Large intestine (tissue), 12 donors: ENCODE data around the gene PLXNA3. TPM values are rescaled to one million over a fixed set of nuclear protein-coding genes. Genes with fewer than 3 reads are reported as not detected.

Experiments
- DNase-seq, 2 donors: peaks; one replicate each; pipeline versions ENCODE4 v3.0.0 to v3.0.0-alpha.2; 2013
- H3K27ac ChIP-seq: one replicate; pipeline ENCODE4 v1.5.1; 2013; ENCODE audit warnings: low read length
- H3K27me3 ChIP-seq: 2 replicates; pipeline ENCODE4 v1.6.1; 2013; ENCODE audit warnings: low read length; ENCODE audit not compliant: control insufficient read depth, insufficient read depth
- H3K36me3 ChIP-seq: 2 replicates; pipeline ENCODE4 v1.6.1; 2013; ENCODE audit warnings: low read length; ENCODE audit not compliant: control insufficient read depth, insufficient read depth
- H3K4me1 ChIP-seq: one replicate; pipeline ENCODE4 v1.6.1; 2013; ENCODE audit warnings: low read length; ENCODE audit not compliant: control insufficient read depth, insufficient read depth
- H3K4me3 ChIP-seq: one replicate; pipeline ENCODE4 v1.5.1; 2013; ENCODE audit warnings: low read length
- H3K9me3 ChIP-seq: one replicate; pipeline ENCODE4 v1.6.1; 2013; ENCODE audit warnings: mild to moderate bottlenecking, low read depth, low read length, moderate library complexity; ENCODE audit not compliant: control insufficient read depth
- WGBS: methylation state at CpG from one replicate; pipeline ENCODE4 v1.1.5; 2013; ENCODE audit warnings: low lambda C conversion rate; ENCODE audit not compliant: insufficient coverage; 5-methylcytosine and 5-hydroxymethylcytosine counted together
- long read RNA-seq, 11 donors: transcript quantifications; one replicate each; lab custom pipeline, GENCODE V29; 2026
- polyA plus RNA-seq: library from polyadenylated mRNA; unstranded; fragments of 120-200 nt; gene quantifications from one replicate; pipeline ENCODE4 v1.2.1, GENCODE V29; 2013

PLXNA3 gene
- 37.2 TPM for polyA plus RNA-seq
- long read RNA-seq, donor 1, partial matches to known transcripts, result 0 of 1 reads
- long read RNA-seq, donor 1, other reads (novel, unspliced or antisense), result 0 of 1 reads
- long read RNA-seq, donor 2, result 0 reads
- long read RNA-seq, donor 3, partial matches to known transcripts, result 219 of 220 reads
- long read RNA-seq, donor 3, other reads (novel, unspliced or antisense), result 0 of 220 reads
- long read RNA-seq, donor 4, result 0 reads
- long read RNA-seq, donor 5, result 0 reads
- long read RNA-seq, donor 6, partial matches to known transcripts, result 5 of 97 reads
- long read RNA-seq, donor 6, other reads (novel, unspliced or antisense), result 91 of 97 reads
- long read RNA-seq, donor 7, partial matches to known transcripts, result 5 of 6 reads
- long read RNA-seq, donor 7, other reads (novel, unspliced or antisense), result 0 of 6 reads
- long read RNA-seq, donor 8, partial matches to known transcripts, result 12 of 90 reads
- long read RNA-seq, donor 8, other reads (novel, unspliced or antisense), result 77 of 90 reads
- long read RNA-seq, donor 9, partial matches to known transcripts, result 6 of 9 reads
- long read RNA-seq, donor 9, other reads (novel, unspliced or antisense), result 0 of 9 reads
- long read RNA-seq, donor 10, partial matches to known transcripts, result 0 of 2 reads
- long read RNA-seq, donor 10, other reads (novel, unspliced or antisense), result 0 of 2 reads
- long read RNA-seq, donor 11, partial matches to known transcripts, result 22 of 25 reads
- long read RNA-seq, donor 11, other reads (novel, unspliced or antisense), result 0 of 25 reads

GRCh38 chrX:154458116-154458953 lies at the start of gene PLXNA3:
TSS of gene PLXNA3 (plus strand) at chrX:154458281. CDS start at chrX:154460184, 1,903 bp downstream.
- peak within 1 kb of the TSS; percentile 42 for H3K27ac ChIP-seq
- peaks cover 17% of the 10 kb centered on the region for H3K36me3 ChIP-seq
- peak within 1 kb of the TSS; percentile 80 for H3K4me3 ChIP-seq
- no peaks in the 10 kb centered on the region for H3K9me3 ChIP-seq
- peaks cover 2% of the 10 kb centered on the region for H3K4me1 ChIP-seq
- no peak for DNase-seq
- no CpG with 5 or more reads among the region's 88 CpGs for WGBS
- H3K27me3 ChIP-seq, result no peaks in the 10 kb centered on the region

- 17% methylated on average over 1 of the region's 10 CpGs for WGBS
Observed at GRCh38 chrX:154408659-154409221, 49.3 kb upstream of the PLXNA3 start.

GRCh38 chrX:154409222-154409871 lies 48.7 kb upstream of the PLXNA3 start, which contains the start of gene DNASE1L1:
TSS of gene DNASE1L1 (minus strand) at chrX:154409254. CDS start at chrX:154405568, 3,686 bp downstream.
- Histone ChIP-seq H3K27ac (peak within 1 kb of the TSS; percentile 83), H3K9me3 (no peaks in the 10 kb centered on the region), H3K27me3 (no peaks in the 10 kb centered on the region), H3K4me3 (peak within 1 kb of the TSS; percentile 40), H3K36me3 (peaks cover 11% of the 10 kb centered on the region), H3K4me1 (peaks cover 13% of the 10 kb centered on the region)
- DNase-seq, result peak; percentile 80 to 88
- no CpG with 5 or more reads among the region's 26 CpGs for WGBS

More at GRCh38 chrX:154408659-154409221, 49.3 kb upstream of the PLXNA3 start:
- peak overlapping the region; percentile 83 for H3K27ac ChIP-seq
- H3K27me3 ChIP-seq, result no peaks in the 10 kb centered on the region
- no peak for DNase-seq
- H3K9me3 ChIP-seq, result no peaks in the 10 kb centered on the region
- H3K4me1 ChIP-seq, result peaks cover 13% of the 10 kb centered on the region
- H3K36me3 ChIP-seq, result peaks cover 9% of the 10 kb centered on the region
- peak overlapping the region; percentile 40 for H3K4me3 ChIP-seq

GRCh38 chrX:154411981-154412340 lies 46.1 kb upstream of the PLXNA3 start:
- Histone ChIP-seq H3K4me3 (peak overlapping the region; percentile 75), H3K27ac (peak overlapping the region; percentile 90), H3K9me3 (no peaks in the 10 kb centered on the region), H3K4me1 (peaks cover 13% of the 10 kb centered on the region), H3K36me3 (peaks cover 7% of the 10 kb centered on the region), H3K27me3 (no peaks in the 10 kb centered on the region)
- peak in 1 of 2 donors; percentile 75 for DNase-seq
- WGBS, result no CpG with 5 or more reads among the region's 29 CpGs

GRCh38 chrX:154412468-154412867 lies 45.6 kb upstream of the PLXNA3 start:
- Histone ChIP-seq H3K27ac (peak overlapping the region; percentile 90), H3K27me3 (no peaks in the 10 kb centered on the region), H3K36me3 (peaks cover 7% of the 10 kb centered on the region), H3K4me1 (peaks cover 13% of the 10 kb centered on the region), H3K4me3 (peak overlapping the region; percentile 75), H3K9me3 (no peaks in the 10 kb centered on the region)
- no CpG with 5 or more reads among the region's 4 CpGs for WGBS
- peak in 1 of 2 donors; percentile 8 for DNase-seq

GRCh38 chrX:154413142-154413541 lies 44.9 kb upstream of the PLXNA3 start:
- H3K27ac ChIP-seq, result no peak overlapping the region
- no peaks in the 10 kb centered on the region for H3K27me3 ChIP-seq
- H3K4me3 ChIP-seq, result no peak overlapping the region
- no CpG with 5 or more reads among the region's 8 CpGs for WGBS
- peaks cover 13% of the 10 kb centered on the region for H3K4me1 ChIP-seq
- no peak for DNase-seq
- peaks cover 7% of the 10 kb centered on the region for H3K36me3 ChIP-seq
- H3K9me3 ChIP-seq, result no peaks in the 10 kb centered on the region

- Histone ChIP-seq H3K27ac (no peak overlapping the region), H3K4me3 (no peak overlapping the region), H3K36me3 (peaks cover 9% of the 10 kb centered on the region), H3K27me3 (no peaks in the 10 kb centered on the region), H3K4me1 (peaks cover 6% of the 10 kb centered on the region), H3K9me3 (no peaks in the 10 kb centered on the region)
- no peak for DNase-seq
- WGBS, result no CpG with 5 or more reads among the region's 7 CpGs
Observed at GRCh38 chrX:154417157-154417556, 40.9 kb upstream of the PLXNA3 start.

- H3K36me3 ChIP-seq, result peaks cover 2% of the 10 kb centered on the region
- H3K4me1 ChIP-seq, result no peaks in the 10 kb centered on the region
- no peak overlapping the region for H3K27ac ChIP-seq
- no peaks in the 10 kb centered on the region for H3K27me3 ChIP-seq
- no peaks in the 10 kb centered on the region for H3K9me3 ChIP-seq
- DNase-seq, result no peak
- WGBS, result no CpG with 5 or more reads among the region's 8 CpGs
- H3K4me3 ChIP-seq, result no peak overlapping the region
Observed at GRCh38 chrX:154419189-154419588, 38.9 kb upstream of the PLXNA3 start.

- Histone ChIP-seq H3K4me3 (no peak overlapping the region), H3K36me3 (peaks cover 2% of the 10 kb centered on the region), H3K27ac (no peak overlapping the region), H3K27me3 (no peaks in the 10 kb centered on the region), H3K9me3 (no peaks in the 10 kb centered on the region), H3K4me1 (no peaks in the 10 kb centered on the region)
- DNase-seq, result no peak
- no CpG with 5 or more reads among the region's 19 CpGs for WGBS
Observed at GRCh38 chrX:154419688-154420401, 38.2 kb upstream of the PLXNA3 start.
